K562 (cell line): ENCODE results near the gene R3HDM2. TPM values are rescaled to one million over a fixed set of nuclear protein-coding genes. Genes with fewer than 3 reads are reported as not detected.

Source experiments
- ATAC-seq: fragments of 200-7000 bp; cut with Tn5 transposase; 3 replicates; pipeline ENCODE4 v1.9.1; 2020; ENCODE audit warnings: moderate library complexity
- BruUV-seq: library from RNA; stranded (reverse); fragments of 400-500 nt; replicated peaks from 2 replicates; lab custom pipeline; 2021; lab: Mats Ljungman, UMichigan
- CTCF ChIA-PET: fragments of 300-600 bp; formaldehyde crosslinking; extraction: SDS; loops from one replicate; lab custom pipeline; 2021; ENCODE audit warnings: low intra/inter-chr PET ratio; lab: Yijun Ruan, JAX
- POLR2A ChIA-PET: fragments of 300-600, 350-650 bp; sonication (Branson Sonifier 250); formaldehyde crosslinking; extraction: SDS; loops from one replicate; lab custom pipeline; 2021; ENCODE audit warnings: antibody characterized with exemption, inconsistent platforms; lab: Yijun Ruan, JAX
- DNase-seq, 4 experiments: peaks; one replicate each; pipeline versions ENCODE4 v3.0.0 to v3.0.0-alpha.2; 2011 to 2018; ENCODE audit warnings: low spot score in 3 of 4, mixed read lengths in 3 of 4; ENCODE audit errors: extremely low read depth in 1 of 4
- FAIRE-seq: peaks from 2 replicates; lab custom pipeline; 2011; peaks lifted over from hg19 to GRCh38; lab: Jason Lieb, UNC
- H2AFZ ChIP-seq: 2 replicates; pipeline ENCODE4 v1.6.0; 2011; ENCODE audit warnings: low read depth, low read length, control low read depth, inconsistent platforms
- H3K27ac ChIP-seq: fragments of 200-600 bp; 3 replicates; pipeline ENCODE4 v1.8.0; 2011; ENCODE audit warnings: low read depth, mild to moderate bottlenecking, control low read depth, inconsistent platforms, low read length, moderate library complexity, mixed read lengths; ENCODE audit errors: extremely low read depth
- H3K27me3 ChIP-seq, 2 experiments: fragments of 300-600 bp in 1 of 2; 2 replicates in 1 of 2; 3 replicates in 1 of 2; pipeline versions ENCODE4 v1.6.0 to v1.8.0; 2011; ENCODE audit warnings: inconsistent platforms in 2 of 2, low read length in 2 of 2, mild to moderate bottlenecking in 1 of 2, mixed read lengths in 1 of 2, moderate library complexity in 1 of 2; ENCODE audit not compliant: control insufficient read depth in 2 of 2, insufficient read depth in 2 of 2
- H3K36me3 ChIP-seq: fragments of 300-600 bp; 3 replicates; pipeline ENCODE4 v1.8.0; 2011; ENCODE audit warnings: mild to moderate bottlenecking, low read length, inconsistent platforms; ENCODE audit not compliant: control insufficient read depth, insufficient read depth
- H3K4me1 ChIP-seq, 2 experiments: fragments of 200-600 bp in 1 of 2; replicated peaks in 1 of 2; 2 replicates in 1 of 2; 3 replicates in 1 of 2; pipeline versions ENCODE4 v1.5.1 to v1.8.0; 2011; ENCODE audit warnings: inconsistent platforms in 2 of 2, low read length in 2 of 2, mild to moderate bottlenecking in 1 of 2, mixed read lengths in 1 of 2, moderate library complexity in 1 of 2; ENCODE audit not compliant: control insufficient read depth in 2 of 2, insufficient read depth in 2 of 2
- H3K4me2 ChIP-seq: 2 replicates; pipeline ENCODE4 v1.6.1; 2011; ENCODE audit warnings: low read length, control low read depth, inconsistent platforms, mixed read lengths; ENCODE audit not compliant: insufficient read depth
- H3K4me3 ChIP-seq: fragments of 200-600 bp; sonication (generic), shearing (Covaris generic); 2 replicates; pipeline ENCODE4 v1.5.1; 2016; ENCODE audit warnings: control low read depth, inconsistent platforms
- H3K79me2 ChIP-seq: fragments of 200-600 bp; 3 replicates; pipeline ENCODE4 v1.8.0; 2011; ENCODE audit warnings: low read length, inconsistent platforms; ENCODE audit not compliant: control insufficient read depth, insufficient read depth
- H3K9ac ChIP-seq, 2 experiments: 2 replicates each; pipeline versions ENCODE4 v1.6.0 to v1.6.1; 2011; ENCODE audit warnings: low read depth in 2 of 2, low read length in 2 of 2, control low read depth in 1 of 2, inconsistent platforms in 1 of 2, mild to moderate bottlenecking in 1 of 2, mixed read lengths in 1 of 2; ENCODE audit not compliant: insufficient read depth in 1 of 2
- H3K9me1 ChIP-seq: one replicate; pipeline ENCODE4 v1.6.0; 2011; ENCODE audit warnings: inconsistent platforms, mild to moderate bottlenecking, low read length, moderate library complexity; ENCODE audit not compliant: control insufficient read depth, insufficient read depth
- H3K9me3 ChIP-seq: replicated peaks from 2 replicates; pipeline ENCODE4 v1.5.1; 2011; ENCODE audit warnings: low read depth, low read length, inconsistent platforms; ENCODE audit not compliant: control insufficient read depth, insufficient read depth
- H4K20me1 ChIP-seq: replicated peaks from 2 replicates; pipeline ENCODE4 v1.6.1; 2011; ENCODE audit warnings: low read length, inconsistent platforms, mixed read lengths; ENCODE audit not compliant: control insufficient read depth, insufficient read depth
- BRD9 ChIP-seq: fragments of 450-650 bp; IDR thresholded peaks from 2 replicates; pipeline ENCODE4 v1.6.1; 2018; ENCODE audit warnings: low read depth; ENCODE audit not compliant: partially characterized antibody
- RERE ChIP-seq: sonication (generic); formaldehyde crosslinking; IDR thresholded peaks from 2 replicates; pipeline ENCODE4 v1.8.0; 2023; ENCODE audit warnings: missing genetic modification reagents, mild to moderate bottlenecking, borderline replicate concordance
- WGBS: fragments of 100-300 bp; shearing (Covaris generic); methylation state at CpG from one replicate; pipeline ENCODE4 v1.1.6; 2016; ENCODE audit warnings: low coverage, mixed read lengths; ENCODE audit not compliant: insufficient coverage; ENCODE audit errors: missing lambda C conversion rate; 5-methylcytosine and 5-hydroxymethylcytosine counted together
- in situ Hi-C: fragments of 300-500 bp; cut with MboI; formaldehyde crosslinking; loops from 4 replicates; pipeline ENCODE4 v1.15.0; 2018; ENCODE audit warnings: inconsistent platforms, mixed read lengths
- intact Hi-C: fragments of 100-400 bp; cut with micrococcal nuclease; formaldehyde crosslinking; loops from 2 replicates; pipeline ENCODE4 v1.14.2; 2022
- polyA plus RNA-seq, 8 experiments: library from polyadenylated mRNA; depleted of rRNA in 4 of 8; stranded (reverse) in 5 of 8; unstranded in 3 of 8; fragments of >200 nt; fragmentation: Nextera tagmentation in 2 of 8; fragmentation: Illumina TruSeq in 1 of 8; extraction: Ambion mirVana in 2 of 8; extraction: Trizol in 1 of 8; gene quantifications; 2 replicates each; pipeline versions ENCODE4 v1.2.1 to v1.2.3, GENCODE V29; 2011 to 2014; ENCODE audit warnings: inconsistent platforms in 1 of 8, missing spikeins in 1 of 8
- total RNA-seq, 7 experiments: library from RNA; depleted of rRNA in 6 of 7; stranded (reverse); fragments of >200 nt in 6 of 7; fragmentation: Illumina TruSeq in 2 of 7; extraction: Trizol in 2 of 7; gene quantifications; 2 replicates each; pipeline versions ENCODE4 v1.2.1 to v1.2.3, GENCODE V29; 2011 to 2021; ENCODE audit warnings: low replicate concordance in 1 of 7
- TF ChIP-seq, protein P1 (sequence below), 2 experiments: fragments of 450-650 bp; formaldehyde crosslinking in 1 of 2; IDR thresholded peaks; 2 replicates each; pipeline versions ENCODE4 v1.4.0 to v1.6.1; 2014 to 2020; ENCODE audit warnings: mild to moderate bottlenecking in 2 of 2, borderline replicate concordance in 1 of 2, low read depth in 1 of 2

R3HDM2 gene
- total and polyA plus RNA-seq, 9 of the 15 experiments (the other 6 are each of a cell fraction or from before 2014, with no cell fraction given) = 3.3 to 18.8 (median 9.0) TPM

- no peak for FAIRE-seq
- H3K4me1 ChIP-seq = peaks cover 40 to 83% of the 10 kb centered on the region in 2 experiments
- peaks cover 2% of the 10 kb centered on the region for H3K9me1 ChIP-seq
- H3K9ac ChIP-seq = no peak overlapping the region; a peak in 2 of 4 replicates
- no peak overlapping the region for H3K4me3 ChIP-seq
- in situ Hi-C loops = no loop called here
- BruUV-seq = no TSS peak
- no peaks in the 10 kb centered on the region for H3K9me3 ChIP-seq
- WGBS = 47% methylated on average over 7 of the region's 9 CpGs
- CTCF ChIA-PET = interaction anchor here (6.6 kb wide), 1 partner anchor 24 kb away, joined by 186 read pairs; the partner anchor contains the start of gene NXPH4
- H3K27me3 ChIP-seq = peaks cover 2 to 21% of the 10 kb centered on the region in 2 experiments; a peak in 3 of 5 replicates
- TF ChIP-seq, protein P1, sequence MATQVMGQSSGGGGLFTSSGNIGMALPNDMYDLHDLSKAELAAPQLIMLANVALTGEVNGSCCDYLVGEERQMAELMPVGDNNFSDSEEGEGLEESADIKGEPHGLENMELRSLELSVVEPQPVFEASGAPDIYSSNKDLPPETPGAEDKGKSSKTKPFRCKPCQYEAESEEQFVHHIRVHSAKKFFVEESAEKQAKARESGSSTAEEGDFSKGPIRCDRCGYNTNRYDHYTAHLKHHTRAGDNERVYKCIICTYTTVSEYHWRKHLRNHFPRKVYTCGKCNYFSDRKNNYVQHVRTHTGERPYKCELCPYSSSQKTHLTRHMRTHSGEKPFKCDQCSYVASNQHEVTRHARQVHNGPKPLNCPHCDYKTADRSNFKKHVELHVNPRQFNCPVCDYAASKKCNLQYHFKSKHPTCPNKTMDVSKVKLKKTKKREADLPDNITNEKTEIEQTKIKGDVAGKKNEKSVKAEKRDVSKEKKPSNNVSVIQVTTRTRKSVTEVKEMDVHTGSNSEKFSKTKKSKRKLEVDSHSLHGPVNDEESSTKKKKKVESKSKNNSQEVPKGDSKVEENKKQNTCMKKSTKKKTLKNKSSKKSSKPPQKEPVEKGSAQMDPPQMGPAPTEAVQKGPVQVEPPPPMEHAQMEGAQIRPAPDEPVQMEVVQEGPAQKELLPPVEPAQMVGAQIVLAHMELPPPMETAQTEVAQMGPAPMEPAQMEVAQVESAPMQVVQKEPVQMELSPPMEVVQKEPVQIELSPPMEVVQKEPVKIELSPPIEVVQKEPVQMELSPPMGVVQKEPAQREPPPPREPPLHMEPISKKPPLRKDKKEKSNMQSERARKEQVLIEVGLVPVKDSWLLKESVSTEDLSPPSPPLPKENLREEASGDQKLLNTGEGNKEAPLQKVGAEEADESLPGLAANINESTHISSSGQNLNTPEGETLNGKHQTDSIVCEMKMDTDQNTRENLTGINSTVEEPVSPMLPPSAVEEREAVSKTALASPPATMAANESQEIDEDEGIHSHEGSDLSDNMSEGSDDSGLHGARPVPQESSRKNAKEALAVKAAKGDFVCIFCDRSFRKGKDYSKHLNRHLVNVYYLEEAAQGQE (IDR thresholded peaks at IDR 0.05; ENCODE audit: borderline replicate concordance) = peak; percentile 34
- TF ChIP-seq, protein P1 (CRISPR knock-in tag; IDR thresholded peaks at IDR 0.05; ENCODE audit: low read depth) = no peak
- TF ChIP-seq BRD9 (no peak), RERE (no peak)
- H3K27ac ChIP-seq = no peak overlapping the region
- DNase-seq = no peak
- H3K4me2 ChIP-seq = no peak overlapping the region
- no peaks in the 10 kb centered on the region for H3K79me2 ChIP-seq
- H3K36me3 ChIP-seq = peaks cover 38% of the 10 kb centered on the region; the same call in 2 of the 3 replicates
- ATAC-seq = peak; percentile 7
- H2AFZ ChIP-seq = no peak overlapping the region
- intact Hi-C loops = no loop called here
- peaks cover 7% of the 10 kb centered on the region for H4K20me1 ChIP-seq
- POLR2A ChIA-PET = interaction anchor here (0.6 to 4.7 kb wide), 3 partner anchors 7 to 257 kb away, joined by 3 to 33 read pairs (median 8); partner anchors contain the start of gene SHMT2
Observed at GRCh38 chr12:57236925-57237595, 193.8 kb downstream of the R3HDM2 start.
